GM23338 (cell line): ENCODE results near the gene WARS2.

Experiments used
- EZH2 ChIP-seq: fragments of 200-600 bp; sonication (generic); IDR thresholded peaks from one replicate; pipeline ENCODE4 v1.8.0; 2017; ENCODE audit warnings: antibody characterized with exemption, mild to moderate bottlenecking, low read depth; ENCODE audit not compliant: unreplicated experiment
- EZH2phosphoT487 ChIP-seq: fragments of 200-600 bp; sonication (generic); IDR thresholded peaks from one replicate; pipeline ENCODE4 v1.8.1; 2018; ENCODE audit warnings: antibody characterized with exemption; ENCODE audit not compliant: unreplicated experiment
- TF ChIP-seq, protein P1 (sequence below), 2 experiments: fragments of 200-600 bp in 1 of 2; sonication (generic) in 1 of 2; conservative IDR thresholded peaks; 2 replicates each; pipeline versions ENCODE4 v1.5.1 to v1.6.1; 2016 to 2017; ENCODE audit warnings: antibody characterized with exemption in 2 of 2, low read depth in 2 of 2, mild to moderate bottlenecking in 2 of 2, moderate library complexity in 1 of 2

DNA sequence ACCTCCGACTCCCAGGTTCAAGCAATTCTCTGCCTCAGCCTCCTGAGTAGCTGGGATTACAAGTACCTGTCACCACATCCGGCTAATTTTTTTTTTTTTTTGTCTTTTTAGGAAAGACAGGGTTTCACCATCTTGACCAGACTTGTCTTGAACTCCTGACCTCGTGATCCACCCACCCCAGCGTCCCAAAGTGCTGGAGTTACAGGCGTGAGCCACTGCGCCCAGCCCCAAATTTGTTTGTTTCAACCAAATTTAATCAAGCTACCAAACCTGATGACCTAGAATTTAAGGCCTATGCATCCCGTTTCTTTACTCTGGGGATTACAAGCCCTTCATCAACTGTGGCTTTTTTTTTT is 94.0 kb downstream of the WARS2 start:
- TF ChIP-seq, protein P1, sequence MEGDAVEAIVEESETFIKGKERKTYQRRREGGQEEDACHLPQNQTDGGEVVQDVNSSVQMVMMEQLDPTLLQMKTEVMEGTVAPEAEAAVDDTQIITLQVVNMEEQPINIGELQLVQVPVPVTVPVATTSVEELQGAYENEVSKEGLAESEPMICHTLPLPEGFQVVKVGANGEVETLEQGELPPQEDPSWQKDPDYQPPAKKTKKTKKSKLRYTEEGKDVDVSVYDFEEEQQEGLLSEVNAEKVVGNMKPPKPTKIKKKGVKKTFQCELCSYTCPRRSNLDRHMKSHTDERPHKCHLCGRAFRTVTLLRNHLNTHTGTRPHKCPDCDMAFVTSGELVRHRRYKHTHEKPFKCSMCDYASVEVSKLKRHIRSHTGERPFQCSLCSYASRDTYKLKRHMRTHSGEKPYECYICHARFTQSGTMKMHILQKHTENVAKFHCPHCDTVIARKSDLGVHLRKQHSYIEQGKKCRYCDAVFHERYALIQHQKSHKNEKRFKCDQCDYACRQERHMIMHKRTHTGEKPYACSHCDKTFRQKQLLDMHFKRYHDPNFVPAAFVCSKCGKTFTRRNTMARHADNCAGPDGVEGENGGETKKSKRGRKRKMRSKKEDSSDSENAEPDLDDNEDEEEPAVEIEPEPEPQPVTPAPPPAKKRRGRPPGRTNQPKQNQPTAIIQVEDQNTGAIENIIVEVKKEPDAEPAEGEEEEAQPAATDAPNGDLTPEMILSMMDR (conservative IDR thresholded peaks at IDR 0.05; ENCODE audit: low read depth in 2 of 2), result no peak
- TF ChIP-seq EZH2 (no peak), EZH2phosphoT487 (no peak)
